Activated T-helper 1 cell treated with Interleukin-2 at 50 U/mL for 16 hours (primary cell): ENCODE measurements around the gene PRSS53.

Experiments
- DNase-seq: peaks from one replicate; pipeline ENCODE4 v3.0.0-alpha.2; 2020; ENCODE audit warnings: low read depth

Gene PRSS53

GRCh38 chr16:31077592-31078396 lies 10.9 kb downstream of the PRSS53 start:
- DNase-seq, result no peak

GRCh38 chr16:31077024-31077423 lies 11.7 kb downstream of the PRSS53 start:
- no peak for DNase-seq

- no peak for DNase-seq
Measured at GRCh38 chr16:31076319-31076718, 12.4 kb downstream of the PRSS53 start.

GRCh38 chr16:31074814-31075183 lies 13.9 kb downstream of the PRSS53 start:
- no peak for DNase-seq

- DNase-seq, result peak; percentile 94
Measured at GRCh38 chr16:31073970-31074813, 14.6 kb downstream of the PRSS53 start, which contains the start of the genes ZNF646 and ZNF668. ZNF646 (plus strand) TSS chr16:31074422; CDS start chr16:31076325, 1,903 bp downstream. ZNF668 (minus strand) TSS chr16:31074240; CDS start chr16:31064459, 9,781 bp downstream.

- DNase-seq, result peak; percentile 76
Measured at GRCh38 chr16:31073142-31073969, 15.4 kb downstream of the PRSS53 start.

- DNase-seq, result no peak
Measured at GRCh38 chr16:31072540-31073141, 16.1 kb downstream of the PRSS53 start.

- no peak for DNase-seq
Measured at GRCh38 chr16:31071861-31072260, 16.9 kb downstream of the PRSS53 start.

- no peak for DNase-seq
Measured at GRCh38 chr16:31067342-31067741, 21.4 kb downstream of the PRSS53 start.

GRCh38 chr16:31064882-31065461 lies 23.8 kb downstream of the PRSS53 start:
- DNase-seq, result no peak

GRCh38 chr16:31063843-31064611 lies 24.7 kb downstream of the PRSS53 start:
- peak; percentile 4 for DNase-seq

GRCh38 chr16:31063495-31063842 lies 25.3 kb downstream of the PRSS53 start:
- DNase-seq, result no peak

GRCh38 chr16:31061813-31062440 lies 26.8 kb downstream of the PRSS53 start:
- no peak for DNase-seq

- DNase-seq, result no peak
Measured at GRCh38 chr16:31061126-31061812, 27.5 kb downstream of the PRSS53 start.

- no peak for DNase-seq
Measured at GRCh38 chr16:31055613-31056012, 33.1 kb downstream of the PRSS53 start.

GRCh38 chr16:31052114-31052513 lies 36.6 kb downstream of the PRSS53 start:
- DNase-seq, result no peak

- no peak for DNase-seq
Measured at GRCh38 chr16:31050280-31051030, 38.3 kb downstream of the PRSS53 start.

- no peak for DNase-seq
Measured at GRCh38 chr16:31043898-31044481, 44.8 kb downstream of the PRSS53 start.
